ENCODE measurements around the gene SRPRA.

The SRPRA gene

DNA sequence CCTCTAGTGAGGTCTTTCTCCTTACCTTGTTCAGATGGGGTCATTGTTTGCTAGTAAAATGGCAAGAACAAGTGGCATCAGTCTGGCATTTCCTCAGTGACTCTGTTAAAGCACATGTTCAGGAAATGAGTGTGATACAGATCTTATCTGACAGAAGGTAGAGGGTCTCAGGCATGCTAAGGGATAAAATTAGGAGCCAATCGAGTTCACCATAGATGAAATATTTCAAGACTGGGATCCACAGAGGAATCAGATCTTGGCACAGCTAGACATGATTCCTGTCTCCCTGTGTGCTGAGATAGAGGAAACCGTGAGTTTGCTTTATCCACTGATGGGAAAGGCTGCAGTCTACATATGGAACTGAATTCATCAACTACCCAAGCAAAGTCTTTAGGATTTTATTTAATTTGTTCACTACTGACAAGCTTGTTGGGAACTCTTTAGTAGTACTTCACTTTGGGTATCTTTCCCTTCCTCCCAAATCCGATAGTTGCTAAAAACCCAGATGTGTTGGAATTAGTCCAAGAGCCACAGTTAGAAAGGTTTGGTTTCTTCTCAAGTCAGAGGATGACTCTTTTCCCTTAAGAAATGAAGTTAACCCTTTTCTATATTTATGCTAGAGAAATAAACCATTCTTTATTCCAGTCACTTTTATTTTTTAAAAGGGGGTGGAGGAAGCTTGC, 38.7 kb downstream of the SRPRA start:
- Histone ChIP-seq H3K27me3 (no peaks in the 10 kb centered on the region), H3K36me3 (no peaks in the 10 kb centered on the region), H3K9me3 (no peaks in the 10 kb centered on the region), H3K4me3 (ENCODE audit: low read depth, low read length) (no peak overlapping the region), H3K4me1 (peaks cover 4% of the 10 kb centered on the region; the same call in 1 of the 2 replicates)
- no peak for TF ChIP-seq CTCF (IDR thresholded peaks at IDR 0.05; ENCODE audit: low read depth, low read length)
- no peak for DNase-seq

GRCh38 chr11:126226334-126227084, 42.2 kb downstream of the SRPRA start:
- no peak for DNase-seq
- Histone ChIP-seq H3K4me1 (peaks cover 4% of the 10 kb centered on the region; the same call in 1 of the 2 replicates), H3K36me3 (no peaks in the 10 kb centered on the region), H3K4me3 (ENCODE audit: low read depth, low read length) (no peak overlapping the region), H3K9me3 (no peaks in the 10 kb centered on the region), H3K27me3 (no peaks in the 10 kb centered on the region)
- no peak for TF ChIP-seq CTCF (IDR thresholded peaks at IDR 0.05; ENCODE audit: low read depth, low read length)

DNA sequence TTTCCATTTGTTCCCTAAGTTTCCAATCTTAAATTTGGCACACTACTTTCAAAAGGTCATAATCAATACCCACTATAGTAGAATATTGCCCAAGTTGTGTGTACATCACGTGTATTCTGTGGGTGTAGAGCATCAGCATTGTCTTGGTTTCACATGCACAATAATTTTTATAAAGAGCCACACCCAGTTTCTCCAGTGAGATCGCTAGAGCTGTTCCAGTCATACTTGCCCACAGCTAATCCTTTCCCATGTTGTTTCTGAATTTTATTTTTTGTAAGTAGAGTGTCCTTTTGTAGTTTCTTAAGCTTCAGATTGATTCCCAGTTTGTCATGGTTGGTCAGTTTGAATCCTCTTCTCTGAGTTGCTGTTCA, 43.4 kb downstream of the SRPRA start:
- TF ChIP-seq CTCF (IDR thresholded peaks at IDR 0.05; ENCODE audit: low read depth, low read length): no peak
- H3K36me3 ChIP-seq: no peaks in the 10 kb centered on the region

DNA sequence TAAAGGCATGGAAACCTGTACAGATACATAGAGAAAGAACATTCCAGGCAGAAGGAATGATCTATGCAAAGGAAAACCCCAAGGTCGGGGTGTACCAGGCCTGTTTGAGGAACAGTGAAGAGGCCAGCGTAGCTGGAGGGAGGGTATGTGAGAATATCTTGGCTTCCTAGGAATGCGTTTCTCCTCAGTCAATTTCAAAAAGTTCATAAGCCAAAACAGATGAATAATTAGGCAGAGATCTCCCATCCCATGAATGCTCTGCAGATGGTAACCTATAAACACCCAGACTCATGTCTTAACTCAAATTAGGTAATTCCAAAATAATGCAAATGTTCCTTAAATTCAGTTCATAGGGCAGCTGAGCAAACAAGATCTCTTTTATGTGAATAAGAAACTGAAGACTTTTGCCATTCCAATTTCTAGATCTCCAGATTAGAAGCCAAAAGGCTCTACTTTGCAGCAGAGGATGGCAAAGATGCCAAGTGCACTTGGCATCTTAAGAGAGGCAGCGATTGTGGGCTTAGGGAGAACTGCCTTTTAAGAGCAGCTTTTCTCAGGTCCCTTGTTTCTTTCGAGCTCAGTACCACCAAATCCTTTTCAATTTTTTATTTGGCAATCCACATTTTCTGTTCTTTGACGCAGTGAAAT, 43.9 kb downstream of the SRPRA start:
- H3K4me1 ChIP-seq: peaks cover under 1% of the 10 kb centered on the region; the same call in 1 of the 2 replicates
- no peak for TF ChIP-seq CTCF (IDR thresholded peaks at IDR 0.05; ENCODE audit: low read depth, low read length)
- H3K36me3 ChIP-seq: no peaks in the 10 kb centered on the region
- H3K9me3 ChIP-seq: no peaks in the 10 kb centered on the region
- H3K4me3 ChIP-seq (ENCODE audit: low read depth, low read length): no peak overlapping the region
- H3K27me3 ChIP-seq: no peaks in the 10 kb centered on the region
- no peak for DNase-seq

More for the DNA sequence above, 43.4 kb downstream of the SRPRA start:
- DNase-seq: no peak
- no peak overlapping the region for H3K4me3 ChIP-seq (ENCODE audit: low read depth, low read length)
- H3K9me3 ChIP-seq: no peaks in the 10 kb centered on the region
- peaks cover 4% of the 10 kb centered on the region; the same call in 1 of the 2 replicates for H3K4me1 ChIP-seq
- no peaks in the 10 kb centered on the region for H3K27me3 ChIP-seq

GRCh38 chr11:126219547-126219946, 49.1 kb downstream of the SRPRA start:
- Histone ChIP-seq H3K36me3 (no peaks in the 10 kb centered on the region; the same call in 1 of the 2 replicates), H3K27me3 (no peaks in the 10 kb centered on the region), H3K4me3 (ENCODE audit: low read depth, low read length) (no peak overlapping the region), H3K9me3 (no peaks in the 10 kb centered on the region), H3K4me1 (no peaks in the 10 kb centered on the region)
- no peak for DNase-seq
- TF ChIP-seq CTCF (IDR thresholded peaks at IDR 0.05; ENCODE audit: low read depth, low read length): no peak

Data from BE2C (cell line).